IPS-18c (cell line): Measurements from ENCODE around the gene FSTL3.

Experiments
- H3K4me3 ChIP-seq: 2 replicates; pipeline ENCODE4 v1.7.0; 2013; ENCODE audit warnings: low read depth, mild to moderate bottlenecking, low read length, moderate library complexity; ENCODE audit not compliant: insufficient read depth
- H3K9me3 ChIP-seq: one replicate; pipeline ENCODE4 v1.6.1; 2013; ENCODE audit warnings: mild to moderate bottlenecking, low read length, moderate library complexity; ENCODE audit not compliant: control insufficient read depth, insufficient read depth

The FSTL3 gene

DNA sequence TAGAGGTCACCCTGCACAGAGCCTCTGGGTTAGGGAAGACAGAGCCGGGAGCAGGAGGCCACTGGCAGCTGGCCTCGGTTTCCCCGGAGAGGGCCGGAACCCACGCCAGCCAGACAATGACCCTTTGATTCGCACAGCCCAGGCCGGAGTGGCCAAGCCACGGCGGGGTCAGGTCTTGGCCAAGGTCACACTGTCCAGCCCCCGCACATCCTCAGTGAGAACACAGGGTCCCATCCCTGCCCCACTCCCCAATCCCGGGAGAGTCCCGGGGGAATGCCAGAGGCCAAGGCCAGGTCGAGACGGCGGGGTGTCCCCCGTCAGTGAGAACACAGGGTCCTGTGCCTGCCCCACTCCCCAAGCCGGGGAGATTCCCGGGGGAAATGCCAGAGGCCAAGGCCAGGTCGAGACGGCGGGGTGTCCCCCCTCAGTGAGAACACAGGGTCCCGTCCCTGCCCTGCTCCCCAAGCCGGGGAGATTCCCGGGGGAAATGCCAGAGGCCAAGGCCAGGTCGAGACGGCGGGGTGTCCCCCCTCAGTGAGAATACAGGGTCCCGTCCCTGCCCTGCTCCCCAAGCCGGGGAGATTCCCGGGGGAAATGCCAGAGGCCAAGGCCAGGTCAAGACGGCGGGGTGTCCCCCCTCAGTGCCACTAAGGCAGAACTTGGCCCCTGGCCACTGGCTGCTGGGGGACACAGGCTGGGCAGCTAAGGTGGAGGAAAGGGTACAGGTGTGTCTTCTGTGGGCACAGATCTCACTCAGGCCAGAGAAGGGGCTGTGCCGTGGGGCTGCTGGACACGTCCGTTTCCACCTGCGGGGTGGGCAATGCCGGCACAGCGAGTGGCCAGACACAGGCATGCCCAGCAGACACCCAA lies 1.7 kb upstream of the FSTL3 start:
- H3K9me3 ChIP-seq, result no peaks in the 10 kb centered on the region
- no peak overlapping the region for H3K4me3 ChIP-seq

DNA sequence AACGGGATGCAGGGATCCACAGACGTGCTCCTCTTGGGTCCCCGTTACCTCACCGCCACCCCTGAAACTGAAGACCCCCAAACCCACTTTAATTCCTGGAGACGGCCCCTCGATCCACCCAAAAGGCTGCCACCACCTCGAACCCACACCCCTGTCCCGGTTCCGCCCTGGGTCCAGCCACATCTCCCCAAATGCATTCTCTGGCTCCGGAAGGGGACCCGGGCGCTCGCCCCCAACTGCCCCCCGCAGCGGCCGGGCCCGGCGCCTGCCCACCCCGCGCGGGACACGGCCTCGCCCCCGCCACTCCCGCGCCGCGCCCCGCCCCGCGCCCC lies 219 bp upstream of the FSTL3 start:
- Histone ChIP-seq H3K9me3 (no peaks in the 10 kb centered on the region), H3K4me3 (no peak overlapping the region)

DNA sequence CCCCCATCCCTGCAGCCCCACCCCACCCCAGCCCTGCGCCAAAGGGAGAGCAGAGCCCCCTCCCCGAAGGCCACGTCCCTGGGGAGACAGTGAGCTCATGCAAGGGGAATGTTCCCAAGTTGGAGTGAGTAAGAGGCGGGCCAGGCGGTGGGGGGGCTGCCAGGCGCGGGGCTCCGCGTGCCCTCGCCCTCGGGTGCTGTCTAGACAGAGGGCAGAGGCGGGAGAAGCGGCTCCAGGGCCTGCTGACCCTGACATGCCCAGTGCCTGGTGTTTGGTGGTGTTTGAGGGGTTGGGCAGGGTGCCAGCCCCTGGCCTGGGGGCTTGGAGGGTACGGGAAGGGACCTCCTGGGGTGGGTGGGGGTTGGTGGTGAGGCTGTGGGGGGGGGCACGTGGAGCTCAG lies 1.0 kb downstream of the FSTL3 start:
- H3K4me3 ChIP-seq, result no peak overlapping the region
- no peaks in the 10 kb centered on the region for H3K9me3 ChIP-seq

DNA sequence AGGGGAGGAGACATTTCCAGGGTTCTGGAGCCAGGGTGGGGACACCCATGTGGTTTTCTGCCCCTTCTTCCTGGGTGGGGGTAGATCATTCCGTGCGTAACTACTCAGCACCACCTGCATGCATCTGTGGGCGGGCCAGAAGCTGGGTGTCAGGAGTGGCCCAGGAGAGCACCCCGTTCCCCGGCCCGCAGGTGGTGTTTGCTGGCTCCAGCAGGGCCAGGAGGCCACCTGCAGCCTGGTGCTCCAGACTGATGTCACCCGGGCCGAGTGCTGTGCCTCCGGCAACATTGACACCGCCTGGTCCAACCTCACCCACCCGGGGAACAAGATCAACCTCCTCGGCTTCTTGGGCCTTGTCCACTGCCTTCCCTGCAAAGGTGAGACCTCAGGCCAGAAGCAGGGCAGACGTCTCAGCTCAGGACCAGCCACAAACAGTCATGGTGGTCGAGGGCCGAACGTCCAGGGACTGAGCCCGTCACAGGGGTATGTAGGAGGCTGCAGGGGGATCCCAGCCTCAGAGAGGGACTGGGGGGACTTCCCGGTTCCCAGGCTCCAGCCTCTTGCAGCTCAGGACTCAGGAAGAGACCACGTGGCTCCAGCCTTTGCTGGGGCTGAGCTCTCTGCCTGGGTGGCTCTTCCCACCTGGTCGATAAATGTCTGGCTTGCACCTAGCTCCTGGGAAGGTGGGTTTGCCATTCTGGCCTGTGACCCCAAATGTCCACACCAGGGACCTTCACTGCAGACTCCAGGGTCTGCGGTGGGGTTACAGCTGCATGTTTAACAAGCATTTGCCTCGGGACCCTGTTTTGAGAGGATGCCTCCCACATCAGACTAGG lies 1.6 kb downstream of the FSTL3 start:
- Histone ChIP-seq H3K4me3 (no peak overlapping the region), H3K9me3 (no peaks in the 10 kb centered on the region)

DNA sequence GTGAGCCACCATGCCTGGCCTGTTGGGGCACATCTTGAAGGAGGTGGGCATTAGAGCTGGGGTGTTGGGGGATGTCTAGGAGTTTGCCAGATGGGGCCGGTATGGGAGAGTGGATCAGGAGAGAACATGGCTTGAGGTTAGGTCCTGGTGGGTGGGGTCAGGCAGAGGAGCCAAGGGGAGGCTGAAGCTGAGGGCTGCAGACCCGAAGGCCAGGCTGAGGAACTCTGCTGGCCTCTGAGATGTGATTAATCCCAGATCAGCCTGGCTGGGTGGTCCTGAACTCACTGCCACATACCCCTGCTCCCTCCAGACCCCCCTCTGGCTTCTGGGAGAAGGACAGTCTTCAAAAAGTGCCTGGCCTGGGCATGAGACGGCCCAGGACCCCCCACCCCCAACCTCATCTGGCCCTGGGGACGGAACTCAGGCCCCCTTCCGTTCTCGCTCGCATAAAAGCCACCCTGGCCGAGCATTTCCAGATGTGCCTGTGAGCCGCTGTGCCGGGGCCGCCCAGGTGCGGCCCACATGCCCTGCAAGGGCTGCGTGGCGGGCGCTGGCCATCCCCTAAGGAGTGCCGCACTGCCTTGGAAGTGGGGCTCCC lies 2.7 kb downstream of the FSTL3 start:
- no peak overlapping the region for H3K4me3 ChIP-seq
- H3K9me3 ChIP-seq, result no peaks in the 10 kb centered on the region

DNA sequence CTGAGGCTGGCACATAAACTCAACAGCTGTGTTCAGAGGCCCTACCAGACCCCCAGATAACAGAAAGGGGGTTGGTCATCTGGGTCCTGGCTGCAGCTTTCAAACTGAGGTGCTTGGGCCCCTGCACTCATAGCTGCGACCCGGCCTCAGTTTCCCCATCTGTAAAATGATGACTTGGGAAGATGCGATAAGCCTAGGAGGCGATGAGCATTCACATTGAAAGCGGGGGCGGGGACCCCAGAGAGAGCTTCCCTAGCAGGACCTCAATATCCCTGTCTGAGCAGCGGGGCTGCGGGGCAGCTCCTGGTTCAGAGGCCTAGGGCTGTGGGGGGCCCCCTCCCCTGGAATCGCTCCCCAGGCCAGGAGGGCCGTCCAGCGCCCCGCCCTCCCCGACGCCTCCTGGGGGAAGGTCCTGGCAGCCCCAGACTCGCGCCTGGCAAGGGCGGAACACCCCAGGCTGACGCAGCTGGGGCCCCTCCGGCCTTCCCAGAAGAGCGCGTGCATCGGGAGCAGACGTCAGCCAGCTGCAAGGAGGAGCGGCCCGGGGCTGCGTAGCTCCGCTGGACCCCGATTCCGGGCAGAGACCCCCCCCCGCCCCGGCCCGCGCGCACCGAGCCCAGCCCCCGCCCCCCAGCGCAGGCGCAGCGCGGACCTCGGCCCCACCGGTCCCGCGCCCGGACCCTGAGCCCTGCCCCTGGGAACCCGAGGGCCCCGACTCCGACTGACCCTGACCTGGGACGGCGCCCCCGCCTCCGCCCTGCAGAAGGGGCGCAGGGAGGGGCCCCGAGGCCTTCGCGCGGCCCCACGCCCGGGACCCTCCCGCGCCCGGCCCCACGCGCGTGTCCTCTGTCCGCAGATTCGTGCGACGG lies 3.5 kb downstream of the FSTL3 start:
- Histone ChIP-seq H3K9me3 (no peaks in the 10 kb centered on the region), H3K4me3 (peak overlapping the region; percentile 84)

DNA sequence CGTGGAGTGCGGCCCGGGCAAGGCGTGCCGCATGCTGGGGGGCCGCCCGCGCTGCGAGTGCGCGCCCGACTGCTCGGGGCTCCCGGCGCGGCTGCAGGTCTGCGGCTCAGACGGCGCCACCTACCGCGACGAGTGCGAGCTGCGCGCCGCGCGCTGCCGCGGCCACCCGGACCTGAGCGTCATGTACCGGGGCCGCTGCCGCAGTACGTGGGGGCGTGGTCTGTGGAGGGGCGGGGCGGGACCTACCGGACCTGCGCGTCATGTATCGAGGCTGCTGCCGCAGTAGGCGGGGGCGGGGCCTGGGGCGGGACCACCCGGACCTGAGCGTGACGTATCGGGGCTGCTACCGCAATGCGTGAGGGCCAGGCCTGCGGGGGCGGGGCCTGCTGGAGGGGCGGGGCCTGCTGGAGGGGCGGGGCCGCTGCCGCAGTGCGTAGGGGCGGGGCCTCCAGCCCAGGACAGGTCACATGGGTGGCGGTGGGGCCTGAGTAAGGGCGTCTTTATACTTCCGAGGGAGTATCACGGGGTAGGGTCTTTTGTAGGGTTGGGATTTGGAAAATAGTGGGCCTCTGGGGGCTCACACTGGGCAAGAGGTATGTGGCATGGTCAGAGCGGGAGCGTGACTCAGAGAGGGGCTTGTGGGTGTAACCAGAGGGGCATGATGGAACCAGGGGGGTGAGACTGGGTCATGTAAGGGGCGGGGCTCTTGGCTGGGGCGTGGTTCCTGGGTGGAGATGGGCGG lies 4.3 kb downstream of the FSTL3 start:
- Histone ChIP-seq H3K9me3 (no peaks in the 10 kb centered on the region), H3K4me3 (peak overlapping the region; percentile 84)

DNA sequence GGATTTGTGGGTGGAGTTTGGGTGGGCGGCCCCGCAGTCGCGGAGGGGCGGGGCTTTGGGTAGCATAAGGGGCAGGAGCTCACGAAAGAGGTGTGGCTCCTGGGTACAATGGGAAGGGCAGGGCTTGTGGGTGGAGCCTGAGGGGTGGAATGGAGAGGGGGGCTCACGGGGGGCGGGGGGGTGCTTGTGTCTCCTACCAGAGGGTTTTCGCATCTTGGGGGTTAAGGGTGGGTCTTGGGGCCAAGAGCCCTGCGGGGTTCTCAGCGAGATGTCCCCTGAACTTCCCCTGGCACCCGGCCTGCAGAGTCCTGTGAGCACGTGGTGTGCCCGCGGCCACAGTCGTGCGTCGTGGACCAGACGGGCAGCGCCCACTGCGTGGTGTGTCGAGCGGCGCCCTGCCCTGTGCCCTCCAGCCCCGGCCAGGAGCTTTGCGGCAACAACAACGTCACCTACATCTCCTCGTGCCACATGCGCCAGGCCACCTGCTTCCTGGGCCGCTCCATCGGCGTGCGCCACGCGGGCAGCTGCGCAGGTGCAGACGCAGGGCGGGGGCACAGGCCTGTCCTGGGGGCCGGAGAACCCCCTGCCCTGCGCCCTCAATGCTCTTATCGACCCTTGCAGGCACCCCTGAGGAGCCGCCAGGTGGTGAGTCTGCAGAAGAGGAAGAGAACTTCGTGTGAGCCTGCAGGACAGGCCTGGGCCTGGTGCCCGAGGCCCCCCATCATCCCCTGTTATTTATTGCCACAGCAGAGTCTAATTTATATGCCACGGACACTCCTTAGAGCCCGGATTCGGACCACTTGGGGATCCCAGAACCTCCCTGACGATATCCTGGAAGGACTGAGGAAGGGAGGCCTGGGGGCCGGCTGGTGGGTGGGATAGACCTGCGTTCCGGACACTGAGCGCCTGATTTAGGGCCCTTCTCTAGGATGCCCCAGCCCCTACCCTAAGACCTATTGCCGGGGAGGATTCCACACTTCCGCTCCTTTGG lies 5.1 kb downstream of the FSTL3 start:
- no peak overlapping the region for H3K4me3 ChIP-seq
- H3K9me3 ChIP-seq, result no peaks in the 10 kb centered on the region

DNA sequence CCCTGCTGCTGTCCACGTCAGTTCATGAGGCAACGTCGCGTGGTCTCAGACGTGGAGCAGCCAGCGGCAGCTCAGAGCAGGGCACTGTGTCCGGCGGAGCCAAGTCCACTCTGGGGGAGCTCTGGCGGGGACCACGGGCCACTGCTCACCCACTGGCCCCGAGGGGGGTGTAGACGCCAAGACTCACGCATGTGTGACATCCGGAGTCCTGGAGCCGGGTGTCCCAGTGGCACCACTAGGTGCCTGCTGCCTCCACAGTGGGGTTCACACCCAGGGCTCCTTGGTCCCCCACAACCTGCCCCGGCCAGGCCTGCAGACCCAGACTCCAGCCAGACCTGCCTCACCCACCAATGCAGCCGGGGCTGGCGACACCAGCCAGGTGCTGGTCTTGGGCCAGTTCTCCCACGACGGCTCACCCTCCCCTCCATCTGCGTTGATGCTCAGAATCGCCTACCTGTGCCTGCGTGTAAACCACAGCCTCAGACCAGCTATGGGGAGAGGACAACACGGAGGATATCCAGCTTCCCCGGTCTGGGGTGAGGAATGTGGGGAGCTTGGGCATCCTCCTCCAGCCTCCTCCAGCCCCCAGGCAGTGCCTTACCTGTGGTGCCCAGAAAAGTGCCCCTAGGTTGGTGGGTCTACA lies 6.6 kb downstream of the FSTL3 start:
- H3K9me3 ChIP-seq, result no peaks in the 10 kb centered on the region
- H3K4me3 ChIP-seq, result no peak overlapping the region

DNA sequence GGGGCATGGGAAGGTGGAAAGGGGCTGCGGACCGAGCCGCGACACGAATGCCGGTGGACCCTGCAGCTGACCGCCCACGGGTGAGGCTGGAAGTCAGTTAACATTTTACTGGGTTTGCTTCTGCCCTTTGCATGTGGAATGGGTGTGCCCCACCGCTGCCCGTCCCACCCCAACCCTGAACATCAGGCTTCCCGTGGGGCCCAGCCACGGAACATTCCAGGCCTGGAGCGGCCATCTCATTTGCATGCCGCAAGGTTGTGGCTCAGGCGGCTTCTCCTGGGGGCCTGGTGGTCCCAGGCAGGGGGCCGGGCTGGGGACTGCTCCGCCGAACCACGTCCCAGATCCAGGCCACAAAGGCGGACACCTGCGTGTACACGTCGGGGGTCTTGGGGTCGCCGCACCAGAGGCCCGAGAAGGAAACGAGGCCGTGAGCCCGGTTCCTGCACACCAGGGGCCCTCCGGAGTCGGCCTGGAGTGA lies 9.3 kb downstream of the FSTL3 start:
- H3K9me3 ChIP-seq, result no peaks in the 10 kb centered on the region

DNA sequence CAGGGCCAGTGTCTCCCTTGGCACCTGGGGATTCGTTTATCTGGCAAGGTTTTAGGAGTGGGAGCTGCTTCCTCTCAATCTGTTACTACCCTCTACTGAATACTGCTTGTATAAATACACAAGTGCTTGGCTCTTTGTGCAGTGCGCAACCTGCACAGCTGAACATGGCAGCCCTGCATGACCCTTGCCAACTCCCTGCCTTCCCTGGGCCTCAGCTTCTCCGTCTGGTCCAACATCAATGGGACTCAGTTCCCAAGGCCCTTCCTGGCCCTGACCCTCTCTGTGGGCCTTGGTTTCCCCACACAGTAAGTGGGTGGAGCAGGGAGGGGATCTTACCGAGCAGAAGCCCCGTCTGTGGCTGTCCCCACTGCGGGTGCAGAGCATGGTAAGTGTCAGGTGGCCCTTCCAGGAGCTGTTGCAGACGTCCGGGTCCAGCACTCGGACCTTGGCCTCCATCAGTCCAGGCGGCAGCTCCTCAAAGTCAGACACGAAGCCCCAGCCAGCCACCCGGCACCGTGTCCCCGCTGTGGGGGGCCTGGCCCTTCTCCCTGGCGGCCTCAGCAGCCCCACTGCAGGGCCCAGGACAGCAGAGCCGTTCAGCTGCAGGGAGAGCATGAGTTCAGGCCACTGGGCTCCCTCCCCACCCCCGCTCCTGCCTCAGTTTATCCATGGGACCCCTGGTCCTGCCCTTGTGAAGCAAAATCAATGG lies 10.6 kb downstream of the FSTL3 start:
- H3K4me3 ChIP-seq, result no peak overlapping the region
- no peaks in the 10 kb centered on the region for H3K9me3 ChIP-seq

More for the DNA sequence above, 9.3 kb downstream of the FSTL3 start:
- no peak overlapping the region for H3K4me3 ChIP-seq

DNA sequence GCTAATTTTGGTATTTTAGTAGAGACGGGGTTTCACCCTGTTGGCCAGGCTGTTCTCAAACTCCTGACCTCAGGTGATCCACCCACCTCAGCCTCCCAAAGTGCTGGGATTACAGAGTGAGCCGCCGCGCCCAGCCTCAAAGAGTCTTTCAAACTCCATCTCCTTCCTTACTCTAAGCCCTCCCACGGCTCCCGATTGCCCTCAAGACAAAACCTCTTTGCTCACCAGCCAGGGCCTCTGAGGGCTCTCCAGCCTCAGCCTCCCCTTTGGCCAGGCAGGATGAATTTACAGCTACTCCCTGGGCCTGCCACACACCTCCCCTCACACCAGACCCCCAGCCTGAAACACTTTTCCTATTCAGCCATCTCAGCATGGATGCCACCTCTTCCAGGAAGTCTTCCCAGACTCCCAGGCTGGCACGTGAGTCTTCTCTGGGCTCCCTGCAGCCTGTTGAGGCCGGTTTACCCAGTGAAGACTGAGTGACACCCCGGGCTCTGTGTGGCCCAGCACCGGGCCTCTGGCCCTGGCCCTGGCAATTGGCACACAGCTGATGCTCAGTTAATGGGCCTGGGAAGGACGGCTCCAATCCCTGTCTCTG lies 11.5 kb downstream of the FSTL3 start:
- no peak overlapping the region for H3K4me3 ChIP-seq
- no peaks in the 10 kb centered on the region for H3K9me3 ChIP-seq

DNA sequence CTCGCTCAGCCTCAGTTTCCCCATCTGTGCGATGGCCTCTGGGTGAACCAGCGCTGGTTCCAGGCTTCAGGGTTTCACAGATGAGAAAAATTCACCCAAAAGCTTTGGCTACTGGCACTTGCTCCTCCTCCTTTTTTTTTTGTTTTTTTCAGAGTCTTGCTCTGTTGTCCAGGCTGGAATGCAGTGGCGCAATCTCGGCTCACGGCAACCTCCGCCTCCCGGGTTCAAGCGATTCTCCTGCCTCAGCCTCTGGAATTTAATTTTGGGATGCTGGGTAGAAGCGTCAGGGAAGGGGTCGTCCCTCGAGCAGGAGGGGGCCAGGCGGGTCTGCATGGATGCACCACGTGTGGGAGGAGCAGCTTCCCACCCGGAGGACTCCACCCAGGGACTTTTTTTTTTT lies 12.0 kb downstream of the FSTL3 start:
- H3K9me3 ChIP-seq, result no peaks in the 10 kb centered on the region
- no peak overlapping the region for H3K4me3 ChIP-seq

DNA sequence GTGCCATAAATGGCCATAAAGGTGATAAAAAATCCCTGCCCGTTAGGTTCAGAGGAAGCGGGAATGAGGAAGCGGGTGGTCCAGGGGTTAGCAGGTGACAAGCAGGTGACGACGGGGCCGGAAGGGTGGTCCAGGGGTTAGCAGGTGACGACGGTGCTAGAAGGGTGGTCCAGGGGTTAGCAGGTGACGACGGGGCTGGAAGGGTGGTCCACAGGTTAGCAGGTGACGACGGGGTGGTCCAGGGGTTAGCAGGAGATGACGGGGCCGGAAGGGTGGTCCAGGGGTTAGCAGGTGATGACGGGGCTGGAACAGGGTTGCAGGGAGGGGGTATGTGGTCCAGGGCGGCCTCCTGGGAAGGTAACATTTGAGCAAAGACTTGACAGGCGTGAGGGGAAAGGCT lies 12.8 kb downstream of the FSTL3 start:
- H3K4me3 ChIP-seq, result no peak overlapping the region

More for the DNA sequence above, 12.8 kb downstream of the FSTL3 start:
- H3K9me3 ChIP-seq, result no peaks in the 10 kb centered on the region
